ENCODE data around the gene C11orf65.
"Not testable (repeated sequence)": the region's sequence is repeated elsewhere in the genome, so short reads cannot be mapped to it uniquely, and the experiment has no call there.

C11orf65 gene

GRCh38 chr11:108468478-108468864 is 1.1 kb upstream of the C11orf65 start:
- no peak for DNase-seq

GRCh38 chr11:108466405-108466804 is 924 bp downstream of the C11orf65 start:
- no peak for DNase-seq

GRCh38 chr11:108453207-108453835 is 14.0 kb downstream of the C11orf65 start:
- DNase-seq = no peak

- DNase-seq = not testable (repeated sequence)
Measured at GRCh38 chr11:108441445-108441844, 25.9 kb downstream of the C11orf65 start.

GRCh38 chr11:108436594-108436993 is 30.7 kb downstream of the C11orf65 start:
- DNase-seq = no peak

GRCh38 chr11:108435066-108435465 is 32.3 kb downstream of the C11orf65 start:
- no peak for DNase-seq

GRCh38 chr11:108432783-108433182 is 34.5 kb downstream of the C11orf65 start:
- no peak for DNase-seq

- no peak for DNase-seq
Measured at GRCh38 chr11:108431997-108432396, 35.3 kb downstream of the C11orf65 start.

- DNase-seq = no peak
Measured at GRCh38 chr11:108431370-108431769, 36.0 kb downstream of the C11orf65 start.

- DNase-seq = peak; percentile 2
Measured at GRCh38 chr11:108417551-108417950, 49.8 kb downstream of the C11orf65 start.

GRCh38 chr11:108414958-108415357 is 52.4 kb downstream of the C11orf65 start:
- no peak for DNase-seq

- DNase-seq = no peak
Measured at GRCh38 chr11:108405706-108406105, 61.6 kb downstream of the C11orf65 start.

GRCh38 chr11:108403052-108403451 is 64.3 kb downstream of the C11orf65 start:
- no peak for DNase-seq

- DNase-seq = no peak
Measured at GRCh38 chr11:108402241-108402640, 65.1 kb downstream of the C11orf65 start.

GRCh38 chr11:108398439-108398838 is 68.9 kb downstream of the C11orf65 start:
- DNase-seq = no peak

- DNase-seq = not testable (repeated sequence)
Measured at GRCh38 chr11:108396672-108397071, 70.7 kb downstream of the C11orf65 start.

GRCh38 chr11:108394744-108395284 is 72.5 kb downstream of the C11orf65 start:
- DNase-seq = no peak

GRCh38 chr11:108393046-108393445 is 74.3 kb downstream of the C11orf65 start:
- DNase-seq = no peak

GRCh38 chr11:108392353-108392752 is 75.0 kb downstream of the C11orf65 start:
- DNase-seq = no peak

GRCh38 chr11:108388576-108388975 is 78.8 kb downstream of the C11orf65 start:
- no peak for DNase-seq

GRCh38 chr11:108373505-108373904 is 93.8 kb downstream of the C11orf65 start:
- not testable (repeated sequence) for DNase-seq

GRCh38 chr11:108370990-108371389 is 96.3 kb downstream of the C11orf65 start:
- DNase-seq = no peak

- no peak for DNase-seq
Measured at GRCh38 chr11:108370315-108370714, 97.0 kb downstream of the C11orf65 start.

- DNase-seq = no peak
Measured at GRCh38 chr11:108369064-108369463, 98.3 kb downstream of the C11orf65 start.

GRCh38 chr11:108368134-108368533 is 99.2 kb downstream of the C11orf65 start:
- no peak for DNase-seq
